ENCODE data around the gene SMYD5.
"Not testable (repeated sequence)": the region's sequence is repeated elsewhere in the genome, so short reads cannot be mapped to it uniquely, and the experiment has no call there.

The SMYD5 gene

DNA sequence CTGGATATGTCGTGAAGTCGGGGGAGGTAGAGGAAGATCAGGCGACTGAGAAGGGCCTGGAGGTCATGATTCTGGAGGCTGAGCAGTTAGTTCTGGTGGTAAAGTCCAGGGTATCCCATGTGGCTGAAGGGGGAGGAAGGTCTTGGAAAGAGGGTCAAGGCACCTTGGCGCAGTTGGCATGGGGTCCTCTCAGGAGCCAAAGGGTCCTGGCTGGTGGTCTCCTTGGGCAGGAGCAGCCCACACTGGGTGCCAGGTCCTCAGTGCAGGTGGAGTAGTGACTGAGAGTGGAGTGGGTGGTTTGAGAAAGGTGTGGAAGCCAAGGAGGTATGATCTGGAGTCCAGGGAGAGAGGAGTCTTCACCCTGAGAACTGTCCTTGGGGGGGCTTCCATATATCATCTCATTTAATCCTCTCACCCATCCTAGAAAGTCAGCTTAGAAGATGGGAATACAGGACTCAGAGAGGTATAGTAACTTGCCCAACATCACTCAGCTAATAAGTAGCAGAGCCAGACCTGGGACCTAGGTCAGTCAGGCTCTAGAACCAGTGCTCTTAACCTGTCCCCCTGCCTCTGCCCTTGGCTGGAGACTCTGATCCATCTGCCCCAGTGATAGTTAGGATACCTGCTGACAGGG is 45.8 kb downstream of the SMYD5 start:
- no peak for DNase-seq (ENCODE audit: low read depth in 2 of 2)

- no peak for DNase-seq (ENCODE audit: low read depth in 2 of 2)
Observed at GRCh38 chr2:73260338-73260984, 46.4 kb downstream of the SMYD5 start.

GRCh38 chr2:73262108-73262651 is 48.1 kb downstream of the SMYD5 start:
- no peak for DNase-seq (ENCODE audit: low read depth in 2 of 2)

DNA sequence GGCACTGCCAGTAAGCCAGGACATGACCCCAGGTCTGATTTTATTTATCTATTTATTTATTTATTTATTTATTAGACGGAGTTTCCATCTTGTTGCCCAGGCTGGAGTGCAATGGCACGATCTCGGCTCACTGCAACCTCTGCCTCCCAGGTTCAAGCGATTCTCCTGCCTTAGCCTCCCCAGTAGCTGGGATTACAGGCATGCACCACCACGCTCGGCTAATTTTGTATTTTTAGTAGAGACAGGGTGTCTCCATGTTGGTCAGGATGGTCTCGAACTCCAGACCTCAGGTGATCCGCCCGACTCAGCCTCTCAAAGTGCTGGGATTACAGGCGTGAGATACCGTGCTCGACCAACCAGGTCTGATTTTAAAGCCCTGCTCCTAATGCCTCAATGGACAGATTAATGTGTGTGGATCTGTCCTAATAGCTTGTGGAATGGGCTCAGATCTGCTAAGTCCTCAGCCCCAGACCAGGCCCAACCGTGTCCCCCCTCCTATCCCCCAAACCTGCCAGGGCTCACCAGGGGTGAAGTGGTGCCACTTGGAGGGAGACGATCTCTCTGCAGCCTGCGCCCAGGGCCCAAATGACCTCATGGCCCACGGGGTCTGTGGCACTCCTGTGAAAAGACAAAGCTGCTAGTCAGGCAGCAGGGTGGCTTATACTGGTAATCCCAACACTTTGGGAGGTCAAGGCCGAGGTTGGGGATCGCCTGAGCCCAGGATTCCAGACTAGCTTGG is 48.8 kb downstream of the SMYD5 start:
- not testable (repeated sequence) for DNase-seq (ENCODE audit: low read depth in 2 of 2)

- no peak for DNase-seq (ENCODE audit: low read depth in 2 of 2)
Observed at GRCh38 chr2:73263540-73264331, 49.7 kb downstream of the SMYD5 start.

- no peak for DNase-seq (ENCODE audit: low read depth in 2 of 2)
Observed at GRCh38 chr2:73264332-73264606, 50.2 kb downstream of the SMYD5 start.

- no peak for DNase-seq (ENCODE audit: low read depth in 2 of 2)
Observed at GRCh38 chr2:73264783-73265182, 50.7 kb downstream of the SMYD5 start.

DNA sequence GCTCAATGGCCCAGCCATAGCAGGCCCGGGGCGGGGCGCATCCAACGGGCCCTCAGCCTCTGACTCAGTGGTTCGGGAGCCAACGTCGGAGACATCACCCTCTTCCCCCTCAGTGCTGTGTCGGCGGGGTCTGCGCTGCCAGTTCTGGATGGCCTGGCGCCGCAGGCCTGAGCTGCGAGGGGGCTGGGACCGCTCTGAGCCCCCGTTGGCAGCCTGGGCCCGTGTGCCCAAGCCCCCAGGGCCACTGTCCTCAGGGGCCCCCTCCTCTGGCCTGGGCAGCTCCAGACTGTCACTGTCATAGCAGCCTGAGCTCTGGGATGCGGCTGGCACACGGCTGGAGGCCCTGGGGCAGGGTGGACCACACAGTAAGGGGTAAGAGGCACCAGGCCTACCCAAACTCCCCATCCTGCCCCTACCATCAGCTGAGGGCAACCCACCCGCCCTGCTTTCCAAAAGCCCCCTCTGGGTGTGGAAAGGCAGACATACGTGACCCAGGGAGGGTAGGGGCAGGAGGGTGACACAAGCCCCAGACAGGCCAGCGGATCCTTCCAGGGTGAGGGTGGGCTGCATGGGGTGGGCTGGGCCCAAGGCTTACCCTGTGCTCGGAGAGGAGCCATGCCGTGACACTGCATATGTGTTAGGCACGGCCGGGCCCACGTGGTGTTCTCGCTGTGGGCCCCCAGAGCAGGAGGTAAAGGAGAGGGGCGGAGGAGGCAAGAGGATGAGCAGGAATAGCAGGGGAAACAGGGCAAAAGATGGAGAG is 51.4 kb downstream of the SMYD5 start:
- DNase-seq (ENCODE audit: low read depth in 2 of 2): no peak

DNA sequence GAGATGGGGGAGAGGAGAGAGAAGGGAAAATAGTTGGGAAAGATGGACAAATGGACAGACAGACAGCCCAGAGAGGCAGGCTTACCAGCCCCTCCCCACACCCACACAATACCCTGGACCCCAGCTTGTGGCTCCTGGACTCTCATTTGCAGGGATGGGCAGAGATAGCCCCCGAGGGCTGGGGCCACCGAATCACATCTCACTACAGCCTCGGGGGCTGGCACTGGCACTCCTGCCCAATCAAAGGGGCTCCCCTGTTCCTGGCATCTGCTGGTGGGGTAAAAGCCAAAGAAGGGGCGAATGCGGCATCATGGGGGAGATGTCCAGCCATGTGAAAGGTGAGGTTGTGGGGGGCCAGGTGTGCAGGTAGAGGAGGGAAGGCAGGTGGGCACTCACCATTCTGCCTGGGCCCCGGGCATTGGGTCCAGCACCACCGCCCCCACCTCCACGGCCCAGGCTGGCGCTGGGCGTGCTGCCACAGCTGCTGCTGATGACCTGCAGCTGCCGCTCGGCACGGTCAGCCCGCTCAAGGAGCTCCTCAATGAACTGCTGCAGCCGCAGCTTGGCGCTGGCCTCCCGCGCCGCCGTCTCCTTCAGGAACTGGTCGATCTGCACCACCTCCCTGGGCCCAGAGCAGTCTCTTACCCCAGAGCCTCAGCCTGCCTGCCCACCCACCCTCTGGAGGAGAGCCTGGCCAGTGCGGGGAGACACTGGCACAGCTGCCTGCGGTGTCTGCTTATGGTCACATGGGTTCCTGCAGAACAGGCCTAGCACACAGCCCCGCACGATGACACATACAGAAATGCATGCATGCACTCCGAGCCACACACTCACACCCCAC is 52.2 kb downstream of the SMYD5 start:
- DNase-seq (ENCODE audit: low read depth in 2 of 2): no peak

DNA sequence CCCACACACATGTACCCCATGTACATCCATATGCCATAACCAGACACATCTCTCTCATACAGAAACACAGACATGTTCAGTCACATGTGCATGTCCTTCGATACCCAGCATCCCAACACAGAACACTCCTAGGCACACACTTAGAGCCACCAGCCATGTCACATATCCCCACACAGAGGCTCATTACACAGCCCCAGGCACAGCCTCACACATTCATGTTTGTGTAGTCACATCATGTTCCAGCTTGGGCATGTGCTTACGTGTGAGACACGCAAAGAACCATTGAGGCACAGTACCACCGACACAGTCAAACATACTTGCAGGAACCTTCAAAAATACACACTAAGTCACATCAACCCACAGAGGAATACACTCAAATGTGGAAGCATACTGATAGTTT is 53.0 kb downstream of the SMYD5 start:
- DNase-seq (ENCODE audit: low read depth in 2 of 2): no peak

DNA sequence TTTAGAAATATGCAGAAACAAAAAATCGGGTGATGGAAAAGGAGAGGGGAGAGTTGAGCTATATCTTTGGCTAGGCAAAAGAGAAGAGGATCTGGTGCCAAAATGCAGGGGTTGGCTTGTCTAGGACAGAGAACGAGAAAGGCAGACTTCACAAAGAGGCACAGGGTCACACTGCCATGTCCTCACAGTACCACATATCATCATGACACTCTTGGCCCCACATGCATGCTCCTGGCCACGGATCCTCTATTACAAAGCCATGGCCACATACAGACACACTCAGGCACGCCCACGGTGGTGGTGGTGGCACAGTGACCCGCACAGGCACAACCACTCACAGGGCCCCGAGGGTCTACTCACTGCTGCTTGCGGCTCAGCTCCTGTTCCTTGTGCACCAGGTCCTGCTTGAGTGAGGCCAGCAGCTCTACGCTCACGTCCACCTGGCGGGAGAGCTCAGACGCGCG is 54.4 kb downstream of the SMYD5 start:
- DNase-seq (ENCODE audit: low read depth in 2 of 2): no peak

DNA sequence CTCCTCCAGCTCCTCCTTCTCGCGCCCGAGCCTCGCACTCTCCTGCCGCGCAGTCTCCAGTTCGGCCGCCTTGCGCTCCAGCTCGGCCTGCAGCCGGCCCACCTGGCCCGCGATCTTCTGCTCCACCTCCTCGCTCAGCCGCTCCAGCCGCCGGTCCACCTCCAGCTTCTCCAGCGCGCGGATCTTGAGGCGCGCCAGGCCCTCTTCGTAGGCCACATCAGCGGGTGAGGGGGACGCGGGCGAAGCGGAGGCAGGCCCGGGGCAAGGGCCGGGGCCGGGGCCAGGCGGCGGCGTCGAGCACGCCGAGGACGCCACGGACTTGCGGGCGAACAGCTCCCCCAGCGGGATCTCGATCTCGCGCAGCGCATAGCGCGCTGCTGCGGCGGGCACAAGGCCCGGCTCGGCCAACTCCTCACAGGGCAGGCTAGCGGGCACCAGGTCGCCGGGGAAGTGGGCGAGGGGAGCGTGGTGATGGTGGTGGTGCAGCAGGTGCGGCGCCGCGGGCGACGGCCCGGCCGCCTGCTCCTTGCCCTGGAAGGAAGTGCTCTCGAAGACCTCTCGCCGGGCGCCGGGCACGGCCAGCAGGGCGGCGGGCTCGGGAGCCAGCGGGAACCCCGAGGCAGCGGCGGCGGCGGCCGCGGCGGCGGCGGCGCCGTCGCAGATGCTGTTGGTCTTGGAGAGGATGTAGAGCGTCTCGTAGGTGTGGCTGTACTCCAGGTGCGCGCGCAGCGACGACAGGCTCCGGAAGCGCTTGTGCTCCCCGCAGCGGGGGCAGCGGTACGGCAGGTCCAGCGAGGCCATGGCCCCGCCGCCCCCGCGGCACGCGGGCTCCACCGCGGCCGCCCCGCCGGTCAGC is 55.0 kb downstream of the SMYD5 start:
- DNase-seq (ENCODE audit: low read depth in 2 of 2): peak in 1 of 2 donors; percentile 54

- DNase-seq (ENCODE audit: low read depth in 2 of 2): no peak
Observed at GRCh38 chr2:73269686-73270465, 55.8 kb downstream of the SMYD5 start.

DNA sequence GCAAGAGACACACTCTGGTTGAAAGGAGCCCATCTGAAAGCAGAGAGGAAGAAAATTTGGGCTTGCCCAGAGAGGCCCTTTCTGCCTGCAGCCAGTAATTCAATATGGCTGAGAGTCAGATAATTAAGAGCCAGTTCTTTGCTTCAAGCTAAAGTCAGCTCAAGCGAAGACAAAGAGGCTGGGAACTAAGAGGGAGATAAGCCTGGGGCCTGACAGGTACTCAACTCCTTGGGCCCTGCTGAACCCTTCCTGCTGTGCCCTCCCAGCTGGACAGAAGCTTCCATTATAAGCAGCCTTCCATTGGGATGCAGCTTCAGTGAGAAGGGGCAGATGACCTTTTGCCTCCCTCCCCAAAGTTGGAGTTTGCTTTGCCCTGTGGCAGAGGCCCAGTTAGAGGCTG is 58.2 kb downstream of the SMYD5 start:
- no peak for DNase-seq (ENCODE audit: low read depth in 2 of 2)
